Sigmoid colon (tissue), 4 donors: ENCODE results near the gene KLHL40.

Source experiments
- CTCF ChIP-seq, 4 experiments: fragments of 450-650 bp in 3 of 4; fragments of 200-600 bp in 1 of 4; IDR thresholded peaks; one replicate each; pipeline ENCODE4 v1.5.1; 2016 to 2019; ENCODE audit warnings: antibody characterized with exemption in 4 of 4, mild to moderate bottlenecking in 3 of 4, moderate library complexity in 2 of 4
- POLR2AphosphoS5 ChIP-seq, 4 donors: sonication (generic); formaldehyde crosslinking; IDR thresholded peaks; one replicate each; pipeline ENCODE4 v1.6.1; 2017; ENCODE audit warnings: antibody characterized with exemption in 4 of 4

DNA sequence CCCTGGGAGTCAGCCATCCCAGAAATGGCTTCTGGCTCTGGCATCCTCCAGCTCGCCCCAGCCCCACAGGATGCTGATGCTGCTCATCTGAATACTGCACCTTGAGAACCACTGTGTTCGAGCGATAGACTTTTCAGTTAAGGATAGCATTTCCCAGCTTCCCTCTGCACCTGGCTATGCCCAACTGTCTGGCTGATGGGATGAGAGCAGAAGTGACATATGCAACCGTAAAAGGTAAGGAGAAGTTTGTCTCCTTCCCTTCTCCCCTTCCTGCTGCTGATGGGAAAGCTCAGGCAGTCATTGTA lies 27.0 kb downstream of the KLHL40 start:
- no peak for TF ChIP-seq CTCF (IDR thresholded peaks at IDR 0.05)
- no peak for TF ChIP-seq POLR2AphosphoS5 (IDR thresholded peaks at IDR 0.05)
